H9 (cell line): ENCODE measurements around the gene EHD3. TPM values are rescaled to one million over a fixed set of nuclear protein-coding genes. Genes with fewer than 3 reads are reported as not detected.

ENCODE experiments used
- DNase-seq: peaks from one replicate; pipeline ENCODE4 v3.0.0-alpha.2; 2017
- H2AFZ ChIP-seq: one replicate; pipeline ENCODE4 v1.6.1; 2013; ENCODE audit warnings: mild to moderate bottlenecking, low read length, control low read depth, moderate library complexity
- H2AK5ac ChIP-seq: 2 replicates; pipeline ENCODE4 v1.6.1; 2013; ENCODE audit warnings: low read length, control low read depth, mixed read lengths; ENCODE audit not compliant: insufficient read length
- H2BK120ac ChIP-seq: one replicate; pipeline ENCODE4 v1.6.1; 2013; ENCODE audit warnings: low read depth, mild to moderate bottlenecking, low read length, control low read depth, inconsistent platforms; ENCODE audit not compliant: poor library complexity, severe bottlenecking
- H2BK12ac ChIP-seq: 2 replicates; pipeline ENCODE4 v1.6.1; 2013; ENCODE audit warnings: low read length, control low read depth, mixed read lengths, low read depth; ENCODE audit not compliant: insufficient read length
- H2BK15ac ChIP-seq: 2 replicates; pipeline ENCODE4 v1.6.1; 2013; ENCODE audit warnings: low read depth, low read length, control low read depth
- H2BK20ac ChIP-seq: one replicate; pipeline ENCODE4 v1.6.1; 2013; ENCODE audit warnings: low read depth, mild to moderate bottlenecking, low read length, control low read depth, inconsistent platforms; ENCODE audit not compliant: poor library complexity, severe bottlenecking
- H2BK5ac ChIP-seq: 2 replicates; pipeline ENCODE4 v1.6.1; 2013; ENCODE audit warnings: low read length, control low read depth, mixed read lengths; ENCODE audit not compliant: insufficient read length
- H3K14ac ChIP-seq: 2 replicates; pipeline ENCODE4 v1.6.1; 2013; ENCODE audit warnings: low read length, control low read depth; ENCODE audit not compliant: insufficient read depth
- H3K18ac ChIP-seq: 2 replicates; pipeline ENCODE4 v1.6.1; 2013; ENCODE audit warnings: low read depth, mild to moderate bottlenecking, mixed read lengths, low read length, control low read depth; ENCODE audit not compliant: insufficient read length
- H3K23ac ChIP-seq: 2 replicates; pipeline ENCODE4 v1.6.1; 2013; ENCODE audit warnings: low read length, control low read depth, mixed read lengths, low read depth; ENCODE audit not compliant: insufficient read length
- H3K23me2 ChIP-seq: 2 replicates; pipeline ENCODE4 v1.6.1; 2013; ENCODE audit warnings: low read depth, mild to moderate bottlenecking, mixed read lengths, low read length, control low read depth; ENCODE audit not compliant: insufficient read length, poor library complexity, severe bottlenecking
- H3K27ac ChIP-seq: 2 replicates; pipeline ENCODE4 v1.5.1; 2013; ENCODE audit warnings: low read length, control low read depth, mixed read lengths, low read depth; ENCODE audit not compliant: insufficient read length
- H3K27me3 ChIP-seq: 2 replicates; pipeline ENCODE4 v1.6.1; 2013; ENCODE audit warnings: low read length, control low read depth, inconsistent platforms; ENCODE audit not compliant: insufficient read depth
- H3K4ac ChIP-seq: 2 replicates; pipeline ENCODE4 v1.6.1; 2013; ENCODE audit warnings: low read depth, mild to moderate bottlenecking, control low read depth, inconsistent platforms, low read length, moderate library complexity
- H3K4me1 ChIP-seq: 2 replicates; pipeline ENCODE4 v1.6.1; 2013; ENCODE audit warnings: low read length, control low read depth, inconsistent platforms; ENCODE audit not compliant: insufficient read depth
- H3K4me2 ChIP-seq: 2 replicates; pipeline ENCODE4 v1.6.1; 2013; ENCODE audit warnings: low read length, control low read depth, mixed read lengths; ENCODE audit not compliant: insufficient read length, insufficient read depth
- H3K56ac ChIP-seq: 2 replicates; pipeline ENCODE4 v1.6.1; 2013; ENCODE audit warnings: low read depth, mild to moderate bottlenecking, mixed read lengths, low read length, control low read depth; ENCODE audit not compliant: insufficient read length
- H3K79me1 ChIP-seq: 2 replicates; pipeline ENCODE4 v1.6.1; 2013; ENCODE audit warnings: low read depth, mild to moderate bottlenecking, moderate library complexity, low read length, control low read depth, inconsistent platforms; ENCODE audit not compliant: insufficient read depth, poor library complexity, severe bottlenecking
- H3K79me2 ChIP-seq: 2 replicates; pipeline ENCODE4 v1.6.1; 2013; ENCODE audit warnings: low read length, control low read depth, inconsistent platforms; ENCODE audit not compliant: insufficient read depth
- H3K9ac ChIP-seq: 2 replicates; pipeline ENCODE4 v1.6.1; 2013; ENCODE audit warnings: low read length, control low read depth, mixed read lengths; ENCODE audit not compliant: insufficient read length; ENCODE audit errors: extremely low read depth
- H3K9me3 ChIP-seq: one replicate; pipeline ENCODE4 v1.6.1; 2013; ENCODE audit warnings: low read depth, low read length, inconsistent platforms; ENCODE audit not compliant: control insufficient read depth
- H3T11ph ChIP-seq: one replicate; pipeline ENCODE4 v1.6.1; 2013; ENCODE audit warnings: mild to moderate bottlenecking, low read length, control low read depth, inconsistent platforms
- H4K20me1 ChIP-seq: one replicate; pipeline ENCODE4 v1.6.1; 2013; ENCODE audit not compliant: control insufficient read depth, insufficient read length, insufficient read depth
- H4K5ac ChIP-seq: 2 replicates; pipeline ENCODE4 v1.6.1; 2013; ENCODE audit warnings: low read depth, mild to moderate bottlenecking, mixed read lengths, low read length, control low read depth; ENCODE audit not compliant: insufficient read length
- H4K8ac ChIP-seq: replicated peaks from 2 replicates; pipeline ENCODE4 v1.6.1; 2013; ENCODE audit warnings: low read length, control low read depth, mixed read lengths, low read depth; ENCODE audit not compliant: insufficient read length
- H4K91ac ChIP-seq: 2 replicates; pipeline ENCODE4 v1.6.1; 2013; ENCODE audit warnings: low read depth, mild to moderate bottlenecking, moderate library complexity, mixed read lengths, low read length, control low read depth; ENCODE audit not compliant: insufficient read length
- H3K27ac Mint-ChIP-seq, 3 experiments: 2 replicates in 2 of 3; 3 replicates in 1 of 3; pipeline ENCODE4 v1.8.0; 2020 to 2021; ENCODE audit warnings: mixed read lengths in 3 of 3, mild to moderate bottlenecking in 1 of 3, moderate library complexity in 1 of 3
- H3K27me3 Mint-ChIP-seq: 2 replicates; pipeline ENCODE4 v1.8.0; 2021; ENCODE audit warnings: low read depth, mild to moderate bottlenecking, moderate library complexity, mixed read lengths
- H3K36me3 Mint-ChIP-seq, 3 experiments: 2 replicates in 2 of 3; 3 replicates in 1 of 3; pipeline ENCODE4 v1.8.0; 2020 to 2021; ENCODE audit warnings: low read depth in 3 of 3, mixed read lengths in 3 of 3; ENCODE audit not compliant: insufficient read depth in 1 of 3
- H3K4me1 Mint-ChIP-seq, 2 experiments: 2 replicates each; pipeline ENCODE4 v1.8.0; 2020; ENCODE audit warnings: mixed read lengths in 2 of 2
- H3K4me3 Mint-ChIP-seq, 2 experiments: 2 replicates in 1 of 2; 3 replicates in 1 of 2; pipeline ENCODE4 v1.8.0; 2020 to 2021; ENCODE audit warnings: mild to moderate bottlenecking in 2 of 2, mixed read lengths in 2 of 2, moderate library complexity in 1 of 2
- H3K9me3 Mint-ChIP-seq, 2 experiments: 2 replicates in 1 of 2; 3 replicates in 1 of 2; pipeline ENCODE4 v1.8.0; 2020; ENCODE audit warnings: mild to moderate bottlenecking in 2 of 2, mixed read lengths in 2 of 2, moderate library complexity in 1 of 2
- CTCF ChIP-seq: fragments of 200-600 bp; sonication (generic); conservative IDR thresholded peaks from 3 replicates; pipeline ENCODE4 v1.8.0; 2021; ENCODE audit warnings: antibody characterized with exemption, mild to moderate bottlenecking
- WGBS: extraction: QIAGEN DNeasy Blood & Tissue Kit; methylation state at CpG from one replicate; pipeline ENCODE4 v1.1.7; 2013; ENCODE audit warnings: missing lambda C conversion rate, low lambda C conversion rate, mixed read lengths; ENCODE audit not compliant: insufficient read length; ENCODE audit errors: extremely low coverage; 5-methylcytosine and 5-hydroxymethylcytosine counted together
- total RNA-seq: library from RNA; stranded (reverse); gene quantifications from 2 replicates; pipeline ENCODE4 v1.2.1, GENCODE V29; 2021

Gene EHD3
- total RNA-seq, 1 experiment from 2014 or later = 8.3 TPM

- Histone ChIP-seq H3K4ac (no peak overlapping the region), H2BK12ac (no peak overlapping the region), H4K5ac (no peak overlapping the region), H3K79me2 (no peaks in the 10 kb centered on the region), H2AK5ac (no peak overlapping the region), H2BK15ac (no peak overlapping the region), H3K56ac (no peak overlapping the region), H3K27ac (no peak overlapping the region), H3K4me1 (no peaks in the 10 kb centered on the region), H2BK5ac (no peak overlapping the region), H3K23ac (no peak overlapping the region), H3K9ac (no peak overlapping the region), H3K9me3 (no peaks in the 10 kb centered on the region), H4K20me1 (no peaks in the 10 kb centered on the region), H3K4me2 (no peak overlapping the region), H3K23me2 (no peaks in the 10 kb centered on the region), H2AFZ (no peak overlapping the region), H3K18ac (no peak overlapping the region), H2BK120ac (no peak overlapping the region), H3K14ac (no peak overlapping the region), H3K27me3 (no peaks in the 10 kb centered on the region), H3T11ph (no peak overlapping the region), H2BK20ac (no peak overlapping the region), H3K79me1 (no peaks in the 10 kb centered on the region), H4K8ac (no peak overlapping the region), H4K91ac (no peak overlapping the region)
- no CpG with 5 or more reads among the region's 11 CpGs for WGBS
- Mint-ChIP-seq H3K9me3 (no peaks in the 10 kb centered on the region), H3K4me3 (no peak overlapping the region), H3K4me1 (peaks cover 16% of the 10 kb centered on the region in 2 experiments), H3K36me3 (no peaks in the 10 kb centered on the region), H3K27me3 (peaks cover 7% of the 10 kb centered on the region), H3K27ac (no peak overlapping the region)
- TF ChIP-seq CTCF = no peak
- DNase-seq = no peak
These were observed 42.0 kb upstream of the EHD3 start for GRCh38 chr2:31191931-31192330.
